A673 (cell line): ENCODE results near the gene MXRA8. TPM values are rescaled to one million over a fixed set of nuclear protein-coding genes. Genes with fewer than 3 reads are reported as not detected.

Experiments used
- BruUV-seq: library from RNA; stranded (reverse); fragments of 400-500 nt; replicated peaks from 2 replicates; lab custom pipeline; 2021; lab: Mats Ljungman, UMichigan
- CTCF ChIA-PET: fragments of 300-600 bp; sonication (Branson Sonifier 250); formaldehyde crosslinking; loops from one replicate; lab custom pipeline; 2022; ENCODE audit warnings: antibody characterized with exemption; lab: Charles Lee
- POLR2A ChIA-PET: fragments of 300-600 bp; sonication (Branson Sonifier 250); formaldehyde crosslinking; loops from one replicate; lab custom pipeline; 2022; ENCODE audit warnings: antibody characterized with exemption; ENCODE audit not compliant: low non-redundant PET; lab: Charles Lee
- DNase-seq: peaks from one replicate; pipeline ENCODE4 v3.0.0-alpha.2; 2015; ENCODE audit warnings: low spot score
- H3K27ac ChIP-seq: fragments of 200-600 bp; sonication (generic); 2 replicates; pipeline ENCODE4 v1.5.1; 2016; ENCODE audit warnings: mixed run types, low read depth, mild to moderate bottlenecking, mixed read lengths, antibody characterized with exemption, low read length; ENCODE audit not compliant: poor library complexity, severe bottlenecking
- H3K27me3 ChIP-seq: fragments of 200-600 bp; sonication (generic); replicated peaks from 2 replicates; pipeline ENCODE4 v1.6.1; 2017; ENCODE audit warnings: mixed run types, low read depth, mild to moderate bottlenecking, mixed read lengths, antibody characterized with exemption, low read length; ENCODE audit not compliant: insufficient read depth, poor library complexity
- H3K36me3 ChIP-seq: fragments of 200-600 bp; sonication (generic); 2 replicates; pipeline ENCODE4 v1.6.1; 2016; ENCODE audit warnings: mixed run types, mild to moderate bottlenecking, mixed read lengths, antibody characterized with exemption, low read length; ENCODE audit not compliant: insufficient read depth, poor library complexity, severe bottlenecking
- H3K4me1 ChIP-seq: fragments of 200-600 bp; sonication (generic); 2 replicates; pipeline ENCODE4 v1.6.1; 2017; ENCODE audit warnings: mixed run types, mild to moderate bottlenecking, mixed read lengths, antibody characterized with exemption, low read length; ENCODE audit not compliant: insufficient read depth, poor library complexity, severe bottlenecking
- H3K4me3 ChIP-seq: fragments of 200-600 bp; sonication (generic); 2 replicates; pipeline ENCODE4 v1.5.1; 2016; ENCODE audit warnings: low read depth, mixed run types, mild to moderate bottlenecking, mixed read lengths, low read length; ENCODE audit not compliant: poor library complexity, severe bottlenecking
- H3K9me3 ChIP-seq: fragments of 200-600 bp; sonication (generic); 2 replicates; pipeline ENCODE4 v1.6.1; 2016; ENCODE audit warnings: mixed run types, low read depth, mild to moderate bottlenecking, mixed read lengths, antibody characterized with exemption, low read length; ENCODE audit not compliant: poor library complexity, severe bottlenecking
- CTCF ChIP-seq: fragments of 300-800, 200-600 bp; sonication (generic); conservative IDR thresholded peaks from 2 replicates; pipeline ENCODE4 v1.5.1; 2017; ENCODE audit warnings: low read depth, mild to moderate bottlenecking, antibody characterized with exemption, low read length, moderate library complexity, mixed read lengths
- EZH2 ChIP-seq: fragments of 200-600 bp; sonication (generic); IDR thresholded peaks from 2 replicates; pipeline ENCODE4 v1.6.1; 2017; ENCODE audit warnings: borderline replicate concordance, low read depth, mild to moderate bottlenecking, mixed read lengths, antibody characterized with exemption, low read length; ENCODE audit not compliant: poor library complexity, severe bottlenecking
- intact Hi-C: fragments of 100-400 bp; cut with micrococcal nuclease; formaldehyde crosslinking; loops from one replicate; pipeline ENCODE4 v1.10.0; 2022; ENCODE audit not compliant: unreplicated experiment
- total RNA-seq: library from RNA; stranded (reverse); gene quantifications from 2 replicates; pipeline ENCODE4 v1.2.3, GENCODE V29; 2021

Gene MXRA8
- total RNA-seq, 1 experiment from 2014 or later, result 0.73 TPM

- no peak for TF ChIP-seq EZH2
- no peak for TF ChIP-seq CTCF
- Histone ChIP-seq H3K9me3 (no peaks in the 10 kb centered on the region), H3K4me3 (no peak overlapping the region), H3K36me3 (peaks cover 32% of the 10 kb centered on the region), H3K27ac (no peak overlapping the region), H3K27me3 (no peaks in the 10 kb centered on the region), H3K4me1 (peaks cover 22% of the 10 kb centered on the region)
- BruUV-seq, result no TSS peak
- CTCF ChIA-PET, result no interaction called here
- intact Hi-C loops, result no loop called here
- no peak for DNase-seq
- POLR2A ChIA-PET, result no interaction called here
Measured at GRCh38 chr1:1322418-1322817, 35.9 kb downstream of the MXRA8 start.

DNA sequence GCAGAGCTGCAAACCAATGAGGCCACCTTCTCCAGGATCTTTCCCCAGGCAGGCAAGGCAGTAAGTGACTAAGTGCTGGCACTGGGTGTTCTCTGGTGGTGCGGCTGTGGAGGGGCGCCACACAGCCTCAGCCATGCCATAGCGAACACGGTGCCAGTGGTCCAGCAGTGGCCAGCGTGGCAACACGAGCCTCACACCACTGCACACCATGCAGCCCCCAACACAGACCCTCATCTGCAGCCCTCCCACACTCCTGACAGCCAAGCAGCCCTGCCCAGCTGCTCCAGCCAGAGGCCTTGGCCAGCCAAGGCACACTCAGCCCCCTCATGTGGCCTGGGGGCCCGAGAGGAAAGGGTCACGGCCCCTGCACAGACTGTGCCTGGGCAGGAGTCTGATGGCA, 36.9 kb downstream of the MXRA8 start:
- H3K4me1 ChIP-seq, result peaks cover 22% of the 10 kb centered on the region
- ChIA-PET POLR2A (no interaction called here), CTCF (no interaction called here)
- TF ChIP-seq EZH2 (no peak), CTCF (no peak)
- no TSS peak for BruUV-seq
- no peaks in the 10 kb centered on the region for H3K27me3 ChIP-seq
- DNase-seq, result no peak
- no peak overlapping the region for H3K27ac ChIP-seq
- H3K9me3 ChIP-seq, result no peaks in the 10 kb centered on the region
- H3K36me3 ChIP-seq, result peaks cover 35% of the 10 kb centered on the region
- no peak overlapping the region for H3K4me3 ChIP-seq
- intact Hi-C loops, result no loop called here

- CTCF ChIA-PET, result no interaction called here
- TF ChIP-seq EZH2, result no peak
- no peak for TF ChIP-seq CTCF
- Histone ChIP-seq H3K4me3 (no peak overlapping the region), H3K27me3 (no peaks in the 10 kb centered on the region), H3K27ac (no peak overlapping the region), H3K9me3 (no peaks in the 10 kb centered on the region), H3K36me3 (peaks cover 35% of the 10 kb centered on the region), H3K4me1 (peaks cover 21% of the 10 kb centered on the region)
- DNase-seq, result no peak
- POLR2A ChIA-PET, result no interaction called here
- no TSS peak for BruUV-seq
- intact Hi-C loops, result no loop called here
Measured at GRCh38 chr1:1320666-1321448, 37.5 kb downstream of the MXRA8 start.
